ENCODE results near the gene PDGFD.

PDGFD gene

DNA sequence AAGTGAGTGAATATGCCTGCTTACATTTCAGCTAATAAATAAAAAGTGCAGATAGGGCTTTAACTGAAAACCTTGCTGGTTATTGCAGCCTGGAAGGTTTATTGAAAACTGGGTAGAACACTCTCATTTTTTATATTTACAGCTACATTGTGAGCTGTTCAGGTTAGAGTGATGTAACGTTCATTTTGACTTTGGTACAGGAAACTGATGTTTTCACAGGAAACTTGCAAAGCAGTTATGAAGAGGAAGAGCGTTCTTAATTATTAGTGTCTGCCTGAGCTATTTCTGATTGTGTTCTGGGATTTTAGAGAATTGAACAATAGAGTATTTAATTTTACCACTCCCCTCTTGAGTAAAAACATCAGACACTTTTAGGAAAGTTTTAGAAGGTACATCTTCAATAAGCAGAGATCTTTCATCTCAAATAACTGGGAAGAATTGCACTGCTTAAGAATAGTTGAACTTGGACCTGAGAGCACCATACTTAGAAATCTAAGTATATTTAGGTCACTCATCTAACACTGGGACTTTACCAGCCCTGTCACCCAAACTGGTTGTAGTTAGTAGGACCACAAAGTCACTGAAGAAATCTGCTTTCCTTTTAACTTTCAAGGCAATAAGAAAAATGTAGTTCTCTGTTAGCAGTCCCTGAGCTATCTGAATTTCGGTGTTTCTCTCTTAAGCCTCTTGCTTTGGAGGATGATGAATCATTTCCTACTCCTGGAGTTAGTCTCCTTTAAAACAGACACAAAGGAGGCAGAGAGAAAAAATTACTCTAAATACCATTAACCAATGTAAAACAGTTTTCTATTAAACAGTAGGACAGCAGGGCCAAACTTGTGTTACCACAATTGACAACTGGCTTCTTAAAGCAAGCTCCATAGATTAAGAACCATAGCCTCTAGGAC lies 256.1 kb downstream of the PDGFD start:
- no peak for TF ChIP-seq CTCF (IDR thresholded peaks at IDR 0.05; ENCODE audit: low read depth, low read length, missing control alignments)
- H3K4me3 ChIP-seq (ENCODE audit: low read depth, low read length): no peak overlapping the region
- in situ Hi-C loops (cut with HindIII; ENCODE audit: low sequenced_read_pairs): no loop called here
- no peak for DNase-seq (ENCODE audit: low read depth)

DNA sequence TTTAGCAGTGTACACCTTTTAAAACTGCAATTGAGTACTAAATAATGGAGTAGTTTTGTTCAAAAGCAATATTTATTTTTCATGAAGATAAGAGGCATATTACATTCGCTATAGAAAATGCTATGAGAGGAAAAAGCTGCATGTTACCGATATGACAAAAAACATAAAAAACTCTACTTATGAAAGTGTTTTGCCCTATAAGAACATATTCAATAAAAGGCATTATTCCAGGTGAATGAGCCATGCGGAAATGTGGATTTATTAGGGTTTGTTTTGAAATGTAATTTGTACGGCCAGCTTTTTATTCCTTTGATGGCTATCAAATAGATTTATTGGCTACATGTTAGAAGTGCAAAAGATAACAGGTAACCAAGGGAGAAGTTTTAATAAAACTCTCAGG lies 256.8 kb downstream of the PDGFD start:
- TF ChIP-seq CTCF (IDR thresholded peaks at IDR 0.05; ENCODE audit: low read depth, low read length, missing control alignments): no peak
- no peak for DNase-seq (ENCODE audit: low read depth)

GRCh38 chr11:103906291-103906867 lies 257.6 kb downstream of the PDGFD start:
- no peak for DNase-seq (ENCODE audit: low read depth)
- in situ Hi-C loops (cut with HindIII; ENCODE audit: low sequenced_read_pairs): no loop called here
- no peak for TF ChIP-seq CTCF (IDR thresholded peaks at IDR 0.05; ENCODE audit: low read depth, low read length, missing control alignments)
- no peak overlapping the region for H3K4me3 ChIP-seq (ENCODE audit: low read depth, low read length)

More for the DNA sequence above, 256.8 kb downstream of the PDGFD start:
- no peak overlapping the region for H3K4me3 ChIP-seq (ENCODE audit: low read depth, low read length)
- in situ Hi-C loops (cut with HindIII; ENCODE audit: low sequenced_read_pairs): no loop called here

GRCh38 chr11:103904324-103904667 lies 259.7 kb downstream of the PDGFD start:
- H3K4me3 ChIP-seq (ENCODE audit: low read depth, low read length): no peak overlapping the region
- no peak for TF ChIP-seq CTCF (IDR thresholded peaks at IDR 0.05; ENCODE audit: low read depth, low read length, missing control alignments)
- in situ Hi-C loops (cut with HindIII; ENCODE audit: low sequenced_read_pairs): no loop called here
- no peak for DNase-seq (ENCODE audit: low read depth)

DNA sequence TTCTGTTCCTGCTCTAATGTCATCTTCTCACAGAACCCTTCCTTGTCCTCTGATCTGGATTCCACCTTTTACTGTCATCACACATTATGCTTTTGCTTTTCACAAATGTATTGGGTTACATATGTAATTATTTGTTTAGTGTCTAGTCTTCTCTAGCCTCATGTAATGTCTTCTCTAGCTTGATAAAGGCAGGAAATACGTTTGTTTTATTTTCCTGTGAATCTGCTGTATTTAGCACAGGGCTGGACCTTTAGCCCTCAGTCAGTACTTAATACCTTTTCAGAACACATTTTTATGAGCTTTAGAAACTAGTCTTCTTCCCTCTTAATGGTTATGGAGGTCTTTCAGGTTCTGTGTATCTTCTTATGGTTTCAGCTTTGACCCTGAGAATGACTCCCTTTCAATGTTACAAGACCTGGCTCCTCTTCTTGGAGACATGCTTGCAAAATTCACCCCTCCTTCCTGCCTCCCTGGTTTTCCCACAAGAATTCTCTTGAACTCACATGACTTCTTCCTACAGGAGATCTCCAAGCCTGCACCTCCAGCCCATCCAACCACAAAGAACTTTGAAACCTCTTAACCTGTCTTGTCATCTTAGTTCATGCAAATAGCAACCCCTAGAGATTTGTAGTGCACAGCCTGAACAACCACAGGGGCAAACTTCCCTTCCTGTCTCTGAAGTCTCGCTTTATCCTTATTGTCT lies 260.2 kb downstream of the PDGFD start:
- no peak for DNase-seq (ENCODE audit: low read depth)
- no peak for TF ChIP-seq CTCF (IDR thresholded peaks at IDR 0.05; ENCODE audit: low read depth, low read length, missing control alignments)
- in situ Hi-C loops (cut with HindIII; ENCODE audit: low sequenced_read_pairs): no loop called here
- H3K4me3 ChIP-seq (ENCODE audit: low read depth, low read length): no peak overlapping the region

GRCh38 chr11:103902994-103903393 lies 261.0 kb downstream of the PDGFD start:
- in situ Hi-C loops (cut with HindIII; ENCODE audit: low sequenced_read_pairs): no loop called here
- DNase-seq (ENCODE audit: low read depth): no peak
- TF ChIP-seq CTCF (IDR thresholded peaks at IDR 0.05; ENCODE audit: low read depth, low read length, missing control alignments): no peak
- no peak overlapping the region for H3K4me3 ChIP-seq (ENCODE audit: low read depth, low read length)

Measured in astrocyte of the cerebellum (primary cell).